Spleen (tissue), 11 donors: Measurements from ENCODE around the gene PNLDC1. TPM values are rescaled to one million over a fixed set of nuclear protein-coding genes. Genes with fewer than 3 reads are reported as not detected.

Source experiments
- DNase-seq: peaks from one replicate; pipeline ENCODE4 v3.0.0-alpha.2; 2020
- H3K27ac ChIP-seq, 8 donors: fragments of 200-600 bp; sonication (generic) in 7 of 8; 1 replicate in 4 of 8; 2 replicates in 4 of 8; pipeline versions ENCODE4 v1.5.0 to v1.8.0; 2016 to 2021; ENCODE audit warnings: inconsistent platforms in 4 of 8, mild to moderate bottlenecking in 4 of 8, moderate library complexity in 1 of 8
- H3K27me3 ChIP-seq, 7 donors: fragments of 200-600 bp; sonication (generic) in 6 of 7; replicated peaks in 1 of 7; 1 replicate in 4 of 7; 2 replicates in 3 of 7; pipeline versions ENCODE4 v1.5.0 to v1.8.0; 2016 to 2021; ENCODE audit warnings: inconsistent platforms in 3 of 7, mild to moderate bottlenecking in 1 of 7
- H3K36me3 ChIP-seq, 6 donors: fragments of 200-600 bp; sonication (generic) in 5 of 6; 1 replicate in 4 of 6; 2 replicates in 2 of 6; pipeline versions ENCODE4 v1.5.0 to v1.8.0; 2016 to 2021; ENCODE audit warnings: inconsistent platforms in 2 of 6
- H3K4me1 ChIP-seq, 6 donors: fragments of 200-600 bp; sonication (generic) in 5 of 6; 1 replicate in 3 of 6; 2 replicates in 3 of 6; pipeline versions ENCODE4 v1.5.0 to v1.8.0; 2016 to 2021; ENCODE audit warnings: inconsistent platforms in 3 of 6
- H3K4me3 ChIP-seq, 8 donors: fragments of 200-600 bp; sonication (generic) in 7 of 8; 1 replicate in 4 of 8; 2 replicates in 4 of 8; pipeline versions ENCODE4 v1.5.0 to v1.8.0; 2016 to 2021; ENCODE audit warnings: inconsistent platforms in 4 of 8, mild to moderate bottlenecking in 4 of 8, moderate library complexity in 2 of 8
- H3K9me3 ChIP-seq, 8 donors: fragments of 200-600 bp; sonication (generic) in 7 of 8; 1 replicate in 4 of 8; 2 replicates in 4 of 8; pipeline versions ENCODE4 v1.5.0 to v1.8.0; 2016 to 2021; ENCODE audit warnings: inconsistent platforms in 4 of 8
- CTCF ChIP-seq, 11 experiments: fragments of 200-600 bp in 7 of 11; fragments of 450-650 bp in 4 of 11; sonication (generic) in 4 of 11; IDR thresholded peaks in 8 of 11; conservative IDR thresholded peaks in 3 of 11; 1 replicate in 7 of 11; 2 replicates in 4 of 11; pipeline versions ENCODE4 v1.4.0 to v1.8.0; 2016 to 2021; ENCODE audit warnings: antibody characterized with exemption in 11 of 11, inconsistent platforms in 4 of 11, mild to moderate bottlenecking in 1 of 11
- POLR2A ChIP-seq, 3 donors: fragments of 450-650 bp; IDR thresholded peaks; one replicate each; pipeline ENCODE4 v1.5.1; 2017; ENCODE audit warnings: antibody characterized with exemption in 3 of 3, mild to moderate bottlenecking in 1 of 3
- POLR2AphosphoS5 ChIP-seq, 3 donors: sonication (generic); formaldehyde crosslinking; IDR thresholded peaks; one replicate each; pipeline ENCODE4 v1.5.1; 2017; ENCODE audit warnings: antibody characterized with exemption in 3 of 3
- WGBS, 5 donors: extraction: QIAGEN DNeasy Blood & Tissue Kit in 3 of 5; methylation state at CpG; one replicate each; pipeline versions ENCODE4 v1.1.5 to v1.1.7; 2013 to 2018; 5-methylcytosine and 5-hydroxymethylcytosine counted together
- intact Hi-C: fragments of 100-400 bp; cut with DNase I; formaldehyde crosslinking; loops from one replicate; pipeline ENCODE4 v1.15.0; 2023; ENCODE audit warnings: low total_unique reads
- polyA plus RNA-seq, 3 donors: library from polyadenylated mRNA; stranded (reverse); fragments of 200-250 nt; gene quantifications; one replicate each; pipeline ENCODE4 v1.2.1, GENCODE V29; 2013
- total RNA-seq, 7 donors: library from RNA; depleted of rRNA in 3 of 7; stranded (reverse); fragments of >200 nt in 3 of 7; fragmentation: NEBNext Ultra II Directional in 4 of 7; extraction: Animal tissue kit (Norgen Biotek cat#: 25700) in 4 of 7; gene quantifications; one replicate each; pipeline versions ENCODE4 v1.1.0 to v1.2.1, GENCODE V29; 2016 to 2021
- donor health status: healthy with polysubstance abuse.
- donor health status: DM: no; HTN: no; CAD: no; lungs with moderate emphysema.
- donor health status: DM: no; HTN: no; CAD: no.
- donor health status: Bipolar disorder and iron deficiency.
- donor health status: healthy.
- donor health status: DM: no; HTN: no; CAD: no.
- donor health status: DM: yes; HTN: yes; CAD: no.

Gene PNLDC1
- total and polyA plus RNA-seq, 10 donors, result 0.11 to 1.2 (median 0.32) TPM; not detected in 6

DNA sequence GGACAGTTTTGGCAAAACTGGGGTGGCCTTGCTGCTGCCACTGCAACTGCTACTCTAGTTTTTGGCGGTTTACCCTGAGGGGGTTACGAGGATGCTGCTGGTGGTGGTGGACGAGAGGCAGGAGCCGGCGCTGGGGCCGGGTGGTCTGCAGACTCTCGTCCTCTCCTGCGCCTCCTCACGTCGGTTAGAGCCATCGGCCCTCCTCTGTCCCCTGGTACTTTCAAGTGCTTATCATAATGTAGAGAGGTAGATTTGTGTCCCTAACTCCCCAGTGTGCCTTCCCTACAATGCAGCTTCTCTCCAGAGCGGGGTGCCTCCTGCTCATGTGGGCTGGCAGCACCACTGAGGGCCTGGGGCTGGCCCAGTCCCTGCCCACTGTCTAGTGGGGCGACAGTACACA lies 25.9 kb downstream of the PNLDC1 start:
- H3K4me1 ChIP-seq, result peaks cover 0 to 16% (median 9%) of the 10 kb centered on the region in 6 donors
- WGBS, 5 donors, result 91 to 96% (median 95%) methylated on average over 13 of the region's 13 CpGs
- intact Hi-C loops, result no loop called here

DNA sequence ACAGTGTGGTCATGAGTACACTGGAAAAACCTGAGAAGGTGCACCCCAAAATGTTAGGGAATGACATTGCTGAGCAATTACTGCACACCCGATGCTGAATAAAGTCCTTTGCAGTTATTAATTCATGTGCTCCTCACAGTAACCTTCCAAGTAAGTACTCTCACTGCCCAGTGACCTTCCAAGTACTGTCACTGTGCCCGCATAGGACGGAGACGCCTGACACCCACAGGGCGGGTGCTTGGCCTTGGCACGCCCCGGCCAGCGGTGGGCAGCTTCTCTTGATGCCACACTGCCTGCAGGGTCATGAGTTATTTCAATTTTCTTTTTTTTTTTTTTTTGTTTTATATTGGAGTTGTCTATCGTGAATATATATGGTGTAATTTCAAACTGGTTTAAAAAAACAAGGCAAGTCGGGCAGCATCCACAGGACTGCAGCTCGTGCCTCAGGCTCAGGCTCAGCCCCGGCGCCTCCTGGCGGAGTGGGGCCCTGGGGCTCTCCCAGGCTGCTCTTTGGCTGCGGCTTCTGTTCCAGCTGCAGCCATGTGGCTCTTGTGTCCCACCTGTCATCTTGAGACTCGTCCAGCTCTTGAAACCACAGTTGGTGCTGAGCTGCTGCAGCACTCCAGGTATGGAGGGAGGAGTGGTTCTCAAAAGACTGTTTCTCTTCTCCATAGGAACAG lies 27.0 kb downstream of the PNLDC1 start:
- no peak overlapping the region for H3K27ac ChIP-seq
- peaks cover 0 to 12% (median 7%) of the 10 kb centered on the region in 6 donors for H3K4me1 ChIP-seq
- peaks cover 0 to under 1% (median 0%) of the 10 kb centered on the region in 7 donors for H3K27me3 ChIP-seq
- H3K36me3 ChIP-seq, result no peaks in the 10 kb centered on the region
- no peak overlapping the region for H3K4me3 ChIP-seq
- H3K9me3 ChIP-seq, result no peaks in the 10 kb centered on the region
- DNase-seq, result no peak
- TF ChIP-seq CTCF (IDR thresholded peaks at IDR 0.05 in 8 of 11, conservative IDR thresholded peaks at IDR 0.05 in 3 of 11) (no peak), POLR2AphosphoS5 (IDR thresholded peaks at IDR 0.05) (no peak), POLR2A (IDR thresholded peaks at IDR 0.05) (no peak)
- intact Hi-C loops, result no loop called here
- WGBS, 5 donors, result 89 to 92% (median 91%) methylated on average over 16 of the region's 16 CpGs

More for the DNA sequence above, 25.9 kb downstream of the PNLDC1 start:
- H3K4me3 ChIP-seq, result no peak overlapping the region
- H3K9me3 ChIP-seq, result no peaks in the 10 kb centered on the region
- no peak for TF ChIP-seq POLR2A (IDR thresholded peaks at IDR 0.05)
- TF ChIP-seq CTCF (IDR thresholded peaks at IDR 0.05 in 8 of 11, conservative IDR thresholded peaks at IDR 0.05 in 3 of 11), result no peak
- no peak for TF ChIP-seq POLR2AphosphoS5 (IDR thresholded peaks at IDR 0.05)
- no peak for DNase-seq
- no peak overlapping the region for H3K27ac ChIP-seq
- H3K27me3 ChIP-seq, result peaks cover 0 to 4% (median 0%) of the 10 kb centered on the region in 7 donors
- H3K36me3 ChIP-seq, result no peaks in the 10 kb centered on the region

DNA sequence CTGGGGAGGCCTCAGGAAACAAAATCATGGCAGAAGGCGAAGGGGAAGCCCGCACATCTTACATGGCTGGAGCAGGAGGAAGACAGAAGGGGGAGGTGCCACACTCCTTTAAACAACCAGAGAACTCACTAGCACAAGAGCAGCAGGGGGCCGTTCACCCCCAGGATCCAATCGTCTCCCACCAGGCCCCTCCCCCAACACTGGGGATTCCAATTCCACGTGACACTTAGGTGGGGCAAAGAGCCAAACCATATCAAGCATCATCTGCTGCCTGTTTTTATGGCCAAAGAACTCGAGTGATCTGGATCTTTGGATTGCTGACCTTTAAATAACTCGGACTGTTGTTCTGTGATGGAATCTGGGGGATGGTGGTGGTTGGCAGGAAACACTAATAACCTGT lies 28.0 kb downstream of the PNLDC1 start:
- Histone ChIP-seq H3K9me3 (no peaks in the 10 kb centered on the region), H3K4me3 (no peak overlapping the region), H3K27ac (no peak overlapping the region), H3K36me3 (no peaks in the 10 kb centered on the region), H3K4me1 (peaks cover 0 to 12% (median 7%) of the 10 kb centered on the region in 6 donors), H3K27me3 (no peaks in the 10 kb centered on the region)
- no peak for DNase-seq
- intact Hi-C loops, result no loop called here
- TF ChIP-seq POLR2A (IDR thresholded peaks at IDR 0.05) (no peak), POLR2AphosphoS5 (IDR thresholded peaks at IDR 0.05) (no peak), CTCF (IDR thresholded peaks at IDR 0.05 in 8 of 11, conservative IDR thresholded peaks at IDR 0.05 in 3 of 11) (no peak)
- 56 to 81% (median 64%) methylated on average over 7 of the region's 7 CpGs for WGBS, 5 donors

DNA sequence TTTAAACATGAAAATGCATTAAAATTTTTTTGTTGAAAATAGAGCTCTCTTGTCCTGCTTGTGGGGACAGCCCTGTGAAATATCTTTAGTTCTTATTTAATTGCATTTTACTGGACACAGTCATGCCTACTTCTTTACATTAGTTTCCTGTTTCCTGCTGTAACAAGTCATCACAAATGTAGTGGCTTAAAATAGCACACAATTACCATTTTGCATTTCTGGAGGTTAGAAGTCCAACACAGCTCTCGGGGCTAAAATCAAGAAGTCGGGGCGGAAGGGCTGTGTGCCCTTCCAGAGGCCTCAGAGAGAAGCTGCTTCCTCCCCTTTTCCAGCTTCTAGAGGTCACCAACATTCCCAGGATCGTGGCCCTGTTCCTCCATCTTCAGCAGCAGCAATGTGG lies 29.4 kb downstream of the PNLDC1 start:
- Histone ChIP-seq H3K9me3 (no peaks in the 10 kb centered on the region), H3K36me3 (no peaks in the 10 kb centered on the region), H3K4me3 (no peak overlapping the region), H3K27me3 (no peaks in the 10 kb centered on the region), H3K27ac (no peak overlapping the region), H3K4me1 (peaks cover 0 to 12% (median 7%) of the 10 kb centered on the region in 6 donors)
- DNase-seq, result no peak
- TF ChIP-seq POLR2AphosphoS5 (IDR thresholded peaks at IDR 0.05), result no peak
- no peak for TF ChIP-seq CTCF (IDR thresholded peaks at IDR 0.05 in 8 of 11, conservative IDR thresholded peaks at IDR 0.05 in 3 of 11)
- no peak for TF ChIP-seq POLR2A (IDR thresholded peaks at IDR 0.05)
- intact Hi-C loops, result no loop called here
- 7 to 28% (median 22%) methylated on average over 4 of the region's 4 CpGs for WGBS, 5 donors
